ENCODE measurements around the gene PNPLA6.

PNPLA6 gene

DNA sequence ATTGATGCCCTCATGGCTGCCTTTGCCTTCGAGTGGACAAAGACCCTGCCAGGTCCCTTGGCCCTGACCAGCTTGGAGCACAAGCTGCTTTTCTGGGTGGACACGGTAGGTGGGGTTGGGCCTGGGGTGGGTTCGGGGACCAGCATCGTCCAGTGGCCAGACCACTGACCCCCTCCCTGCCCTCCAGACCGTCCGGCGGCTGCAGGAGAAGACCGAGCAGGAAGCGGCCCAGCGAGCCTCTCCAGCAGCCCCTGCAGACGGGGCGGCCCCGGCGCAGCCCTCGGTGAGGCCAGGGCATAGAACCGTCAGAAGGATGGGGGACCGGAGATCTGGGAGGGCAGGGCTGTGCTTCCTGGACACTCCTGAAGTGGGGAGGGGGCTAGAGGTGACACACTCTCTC is 70.8 kb downstream of the PNPLA6 start:
- Histone ChIP-seq H3K27ac (no peak overlapping the region), H3K4me2 (no peak overlapping the region), H3K79me2 (ENCODE audit: insufficient read depth, low read depth) (no peaks in the 10 kb centered on the region), H3K4me1 (ENCODE audit: low read depth, poor library complexity, severe bottlenecking) (no peaks in the 10 kb centered on the region), H3K36me3 (ENCODE audit: insufficient read depth) (no peaks in the 10 kb centered on the region), H3K9ac (no peak overlapping the region), H3K27me3 (ENCODE audit: insufficient read depth, low read depth) (no peaks in the 10 kb centered on the region; the same call in 1 of the 2 replicates), H4K20me1 (ENCODE audit: insufficient read depth) (no peaks in the 10 kb centered on the region), H2AFZ (ENCODE audit: low read depth) (no peak overlapping the region), H3K4me3 (IDR thresholded peaks at IDR 0.05; ENCODE audit: insufficient read depth, low read depth, low read length) (no peak overlapping the region)
- no peak for TF ChIP-seq CTCF (conservative IDR thresholded peaks at IDR 0.05; ENCODE audit: low read depth, low read length)

DNA sequence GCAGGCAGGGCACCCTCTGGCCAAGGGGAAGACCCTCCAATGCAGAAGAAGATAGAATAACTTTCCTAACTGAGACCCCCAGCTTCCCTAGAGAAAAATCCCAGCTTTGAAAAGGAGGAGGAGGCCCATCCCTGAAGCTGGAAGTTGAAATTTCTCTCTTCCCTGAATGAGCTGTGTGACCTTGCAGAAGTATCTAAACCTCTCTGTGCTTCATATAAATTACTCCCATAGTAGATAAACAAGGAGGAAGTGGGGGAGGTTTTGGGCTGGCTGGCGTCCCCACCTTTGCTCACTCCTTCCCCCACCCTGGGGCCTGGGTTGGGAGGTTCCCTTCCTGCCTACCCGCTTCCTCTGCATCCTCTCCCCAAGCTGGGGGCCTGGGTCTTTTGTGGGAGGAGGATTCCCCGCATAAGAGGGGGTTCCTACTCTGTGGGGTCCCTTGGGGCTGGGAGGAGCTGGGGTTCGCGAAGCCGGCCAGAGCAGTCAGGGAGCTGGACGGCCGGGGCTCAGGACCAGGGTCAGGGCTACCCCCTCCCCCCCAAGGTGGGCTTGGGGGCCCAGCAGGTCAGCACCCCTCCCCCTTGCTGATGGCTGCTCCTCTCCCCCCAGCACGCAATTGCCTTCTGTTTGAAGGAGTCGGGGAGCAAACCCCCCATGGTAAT is 71.8 kb downstream of the PNPLA6 start:
- no peaks in the 10 kb centered on the region for H3K79me2 ChIP-seq (ENCODE audit: insufficient read depth, low read depth)
- H3K4me1 ChIP-seq (ENCODE audit: low read depth, poor library complexity, severe bottlenecking): no peaks in the 10 kb centered on the region
- H3K9ac ChIP-seq: no peak overlapping the region
- no peaks in the 10 kb centered on the region for H4K20me1 ChIP-seq (ENCODE audit: insufficient read depth)
- H3K27ac ChIP-seq: no peak overlapping the region
- TF ChIP-seq CTCF (conservative IDR thresholded peaks at IDR 0.05; ENCODE audit: low read depth, low read length): no peak
- H2AFZ ChIP-seq (ENCODE audit: low read depth): no peak overlapping the region
- no peaks in the 10 kb centered on the region for H3K36me3 ChIP-seq (ENCODE audit: insufficient read depth)
- no peak overlapping the region for H3K4me3 ChIP-seq (IDR thresholded peaks at IDR 0.05; ENCODE audit: insufficient read depth, low read depth, low read length)
- H3K27me3 ChIP-seq (ENCODE audit: insufficient read depth, low read depth): no peaks in the 10 kb centered on the region; the same call in 1 of the 2 replicates
- H3K4me2 ChIP-seq: no peak overlapping the region

GRCh38 chr19:7607874-7608560 is 72.5 kb downstream of the PNPLA6 start:
- Histone ChIP-seq H3K27me3 (ENCODE audit: insufficient read depth, low read depth) (no peaks in the 10 kb centered on the region), H3K36me3 (ENCODE audit: insufficient read depth) (no peaks in the 10 kb centered on the region), H3K4me3 (IDR thresholded peaks at IDR 0.05; ENCODE audit: insufficient read depth, low read depth, low read length) (no peak overlapping the region), H4K20me1 (ENCODE audit: insufficient read depth) (no peaks in the 10 kb centered on the region), H2AFZ (ENCODE audit: low read depth) (no peak overlapping the region), H3K27ac (no peak overlapping the region), H3K4me1 (ENCODE audit: low read depth, poor library complexity, severe bottlenecking) (no peaks in the 10 kb centered on the region), H3K4me2 (no peak overlapping the region), H3K79me2 (ENCODE audit: insufficient read depth, low read depth) (no peaks in the 10 kb centered on the region), H3K9ac (no peak overlapping the region)
- TF ChIP-seq CTCF (conservative IDR thresholded peaks at IDR 0.05; ENCODE audit: low read depth, low read length): no peak

GRCh38 chr19:7610491-7611240 is 75.1 kb downstream of the PNPLA6 start:
- no peak for TF ChIP-seq CTCF (conservative IDR thresholded peaks at IDR 0.05; ENCODE audit: low read depth, low read length)
- no peak overlapping the region for H3K4me2 ChIP-seq
- no peak overlapping the region for H2AFZ ChIP-seq (ENCODE audit: low read depth)
- H3K36me3 ChIP-seq (ENCODE audit: insufficient read depth): no peaks in the 10 kb centered on the region
- H3K9ac ChIP-seq: no peak overlapping the region
- H3K79me2 ChIP-seq (ENCODE audit: insufficient read depth, low read depth): no peaks in the 10 kb centered on the region
- H3K4me3 ChIP-seq (IDR thresholded peaks at IDR 0.05; ENCODE audit: insufficient read depth, low read depth, low read length): no peak overlapping the region
- no peaks in the 10 kb centered on the region for H4K20me1 ChIP-seq (ENCODE audit: insufficient read depth)
- no peak overlapping the region for H3K27ac ChIP-seq
- H3K27me3 ChIP-seq (ENCODE audit: insufficient read depth, low read depth): no peaks in the 10 kb centered on the region
- no peaks in the 10 kb centered on the region for H3K4me1 ChIP-seq (ENCODE audit: low read depth, poor library complexity, severe bottlenecking)

Data from KMS-11 (cell line).